HFFc6 (cell line): ENCODE results near the gene AGMO. TPM values are rescaled to one million over a fixed set of nuclear protein-coding genes. Genes with fewer than 3 reads are reported as not detected.

Experiments used
- DNase-seq: peaks from one replicate; pipeline ENCODE4 v3.0.0-alpha.2; 2018
- H3K27ac Mint-ChIP-seq: 2 replicates; pipeline ENCODE4 v1.8.0; 2020; ENCODE audit warnings: mild to moderate bottlenecking, mixed read lengths
- H3K27me3 Mint-ChIP-seq: 2 replicates; pipeline ENCODE4 v1.8.0; 2021; ENCODE audit warnings: mild to moderate bottlenecking, moderate library complexity, mixed read lengths; ENCODE audit not compliant: insufficient read depth
- H3K36me3 Mint-ChIP-seq: 2 replicates; pipeline ENCODE4 v1.8.0; 2021; ENCODE audit warnings: low read depth, mixed read lengths
- H3K4me1 Mint-ChIP-seq: 2 replicates; pipeline ENCODE4 v1.8.0; 2020; ENCODE audit warnings: low read depth, mixed read lengths
- H3K4me3 Mint-ChIP-seq: 2 replicates; pipeline ENCODE4 v1.8.0; 2020; ENCODE audit warnings: mild to moderate bottlenecking, moderate library complexity, mixed read lengths
- H3K9me3 Mint-ChIP-seq: 2 replicates; pipeline ENCODE4 v1.8.0; 2020; ENCODE audit warnings: mild to moderate bottlenecking, mixed read lengths
- total RNA-seq, 6 experiments: library from RNA; stranded (reverse); fragmentation: NEBNext Ultra II Directional; extraction: Animal tissue kit (Norgen Biotek cat#: 25700); gene quantifications; 2 replicates in 1 of 6; 3 replicates in 5 of 6; pipeline ENCODE4 v1.2.3, GENCODE V29; 2021
- TF ChIP-seq, protein P1 (sequence below): fragments of 200-600 bp; sonication (generic); IDR thresholded peaks from 2 replicates; pipeline ENCODE4 v1.5.0; 2021; ENCODE audit warnings: antibody characterized with exemption, mild to moderate bottlenecking

AGMO gene
- total RNA-seq, 6 experiments from 2014 or later = 0.07 to 0.09 TPM; not detected in 4

DNA sequence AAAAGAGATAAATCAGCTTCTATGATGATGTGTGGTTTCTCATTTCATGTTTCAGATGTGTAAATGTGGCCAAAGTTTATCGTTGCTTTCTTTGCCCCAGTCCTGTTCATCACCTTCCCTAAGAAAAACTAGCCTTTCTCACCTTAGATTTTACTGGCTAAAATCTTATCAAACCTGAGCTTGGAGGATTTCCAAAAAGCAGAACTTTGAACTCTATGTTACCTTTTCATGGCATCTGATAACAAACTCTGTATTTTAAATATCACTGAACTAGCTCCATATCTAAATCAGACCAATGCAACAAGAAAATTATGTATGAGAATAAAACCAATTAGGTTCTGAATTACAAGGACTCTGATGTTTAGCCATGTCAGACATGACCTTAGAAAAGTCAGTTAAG lies 335.8 kb downstream of the AGMO start:
- no peak overlapping the region for H3K27ac Mint-ChIP-seq
- no peaks in the 10 kb centered on the region for H3K36me3 Mint-ChIP-seq
- peaks cover 3% of the 10 kb centered on the region; the same call in 1 of the 2 replicates for H3K27me3 Mint-ChIP-seq
- H3K4me3 Mint-ChIP-seq = no peak overlapping the region
- no peak for DNase-seq
- H3K9me3 Mint-ChIP-seq = no peaks in the 10 kb centered on the region
- TF ChIP-seq, protein P1, sequence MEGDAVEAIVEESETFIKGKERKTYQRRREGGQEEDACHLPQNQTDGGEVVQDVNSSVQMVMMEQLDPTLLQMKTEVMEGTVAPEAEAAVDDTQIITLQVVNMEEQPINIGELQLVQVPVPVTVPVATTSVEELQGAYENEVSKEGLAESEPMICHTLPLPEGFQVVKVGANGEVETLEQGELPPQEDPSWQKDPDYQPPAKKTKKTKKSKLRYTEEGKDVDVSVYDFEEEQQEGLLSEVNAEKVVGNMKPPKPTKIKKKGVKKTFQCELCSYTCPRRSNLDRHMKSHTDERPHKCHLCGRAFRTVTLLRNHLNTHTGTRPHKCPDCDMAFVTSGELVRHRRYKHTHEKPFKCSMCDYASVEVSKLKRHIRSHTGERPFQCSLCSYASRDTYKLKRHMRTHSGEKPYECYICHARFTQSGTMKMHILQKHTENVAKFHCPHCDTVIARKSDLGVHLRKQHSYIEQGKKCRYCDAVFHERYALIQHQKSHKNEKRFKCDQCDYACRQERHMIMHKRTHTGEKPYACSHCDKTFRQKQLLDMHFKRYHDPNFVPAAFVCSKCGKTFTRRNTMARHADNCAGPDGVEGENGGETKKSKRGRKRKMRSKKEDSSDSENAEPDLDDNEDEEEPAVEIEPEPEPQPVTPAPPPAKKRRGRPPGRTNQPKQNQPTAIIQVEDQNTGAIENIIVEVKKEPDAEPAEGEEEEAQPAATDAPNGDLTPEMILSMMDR = no peak
- no peaks in the 10 kb centered on the region for H3K4me1 Mint-ChIP-seq

DNA sequence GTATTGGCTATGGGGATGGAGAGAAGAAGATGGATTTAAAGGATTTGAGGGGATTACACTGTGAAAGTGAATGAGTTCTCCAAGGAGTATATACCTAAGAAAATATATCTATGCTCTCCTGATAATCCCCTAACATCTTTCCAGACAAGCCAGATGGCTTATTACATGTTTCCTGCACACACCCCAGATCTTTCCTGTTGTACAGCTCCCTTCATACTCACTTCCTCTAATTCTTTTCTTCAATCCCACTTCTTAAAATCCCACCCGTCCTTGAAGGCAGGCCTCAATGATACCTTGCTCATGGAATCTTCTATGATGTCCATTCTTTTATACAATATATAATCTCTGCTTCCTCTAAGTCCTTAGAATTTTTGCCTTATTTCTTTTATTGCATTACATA lies 342.1 kb downstream of the AGMO start:
- H3K27me3 Mint-ChIP-seq = no peaks in the 10 kb centered on the region
- H3K4me3 Mint-ChIP-seq = no peak overlapping the region
- H3K36me3 Mint-ChIP-seq = no peaks in the 10 kb centered on the region
- H3K9me3 Mint-ChIP-seq = no peaks in the 10 kb centered on the region
- H3K4me1 Mint-ChIP-seq = no peaks in the 10 kb centered on the region
- DNase-seq = no peak
- H3K27ac Mint-ChIP-seq = no peak overlapping the region
- TF ChIP-seq, protein P1 = no peak

DNA sequence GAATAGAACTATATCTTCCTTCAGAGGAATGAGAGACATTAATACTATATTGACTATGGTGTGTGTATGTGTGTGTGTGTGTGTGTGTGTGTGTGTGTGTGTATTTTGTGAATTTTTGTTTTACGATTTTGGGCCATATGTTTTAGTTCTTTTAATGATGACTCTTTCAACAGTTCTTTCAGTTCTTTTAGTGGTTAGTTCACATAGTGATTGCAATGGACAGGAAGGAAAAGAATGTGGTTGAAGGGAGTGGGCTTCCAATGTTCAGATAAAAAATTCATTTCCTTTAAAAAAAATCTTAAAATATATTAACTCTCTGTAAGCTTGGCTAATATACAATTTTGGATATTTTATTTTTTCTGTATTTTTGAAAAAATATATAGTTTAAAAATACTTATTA lies 343.6 kb downstream of the AGMO start:
- Mint-ChIP-seq H3K4me1 (no peaks in the 10 kb centered on the region), H3K9me3 (no peaks in the 10 kb centered on the region), H3K4me3 (no peak overlapping the region), H3K27me3 (no peaks in the 10 kb centered on the region), H3K27ac (no peak overlapping the region), H3K36me3 (no peaks in the 10 kb centered on the region)
- TF ChIP-seq, protein P1 = no peak
- DNase-seq = no peak

DNA sequence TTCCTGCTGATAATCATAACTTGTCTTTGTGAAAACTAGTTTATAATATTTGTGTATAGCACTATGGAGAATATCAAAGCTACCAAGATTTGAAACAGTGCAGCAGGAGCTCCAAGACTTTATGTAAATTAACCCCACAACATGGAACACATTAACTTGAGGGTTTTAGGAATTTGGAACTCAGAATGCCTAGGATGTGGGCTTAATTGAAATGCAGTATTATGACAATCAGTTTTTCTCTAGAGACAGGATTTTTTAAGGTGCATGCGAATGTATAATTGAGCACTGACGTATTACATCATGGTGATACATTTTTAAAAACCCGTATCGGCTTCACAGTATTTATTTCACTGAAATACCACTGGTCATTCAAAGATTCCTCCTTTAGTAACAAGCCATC lies 346.2 kb downstream of the AGMO start:
- Mint-ChIP-seq H3K4me3 (no peak overlapping the region), H3K9me3 (no peaks in the 10 kb centered on the region), H3K27ac (no peak overlapping the region), H3K36me3 (no peaks in the 10 kb centered on the region), H3K27me3 (no peaks in the 10 kb centered on the region), H3K4me1 (no peaks in the 10 kb centered on the region)
- TF ChIP-seq, protein P1 = no peak
- no peak for DNase-seq

DNA sequence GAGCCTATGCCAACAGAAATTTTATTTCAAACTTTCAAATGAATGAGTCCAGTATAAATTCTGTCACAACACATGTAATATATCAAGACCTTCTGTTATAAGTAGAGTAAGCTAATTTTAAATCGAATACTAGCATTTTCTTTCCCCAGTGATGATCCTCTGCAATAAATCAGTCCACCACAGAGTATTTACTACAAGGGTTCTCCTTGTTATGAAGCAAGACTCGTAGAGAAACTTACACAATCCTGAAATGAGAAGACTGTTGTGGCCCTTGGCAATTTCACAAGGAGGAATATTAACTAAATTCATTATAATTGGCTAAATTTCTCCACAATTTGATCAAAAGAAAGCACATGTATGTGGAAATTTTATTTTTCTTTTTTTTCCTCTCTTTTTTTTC lies 346.8 kb downstream of the AGMO start:
- H3K27me3 Mint-ChIP-seq = no peaks in the 10 kb centered on the region
- TF ChIP-seq, protein P1 = no peak
- no peaks in the 10 kb centered on the region for H3K36me3 Mint-ChIP-seq
- no peak overlapping the region for H3K27ac Mint-ChIP-seq
- H3K4me3 Mint-ChIP-seq = no peak overlapping the region
- DNase-seq = no peak
- no peaks in the 10 kb centered on the region for H3K9me3 Mint-ChIP-seq
- no peaks in the 10 kb centered on the region for H3K4me1 Mint-ChIP-seq

DNA sequence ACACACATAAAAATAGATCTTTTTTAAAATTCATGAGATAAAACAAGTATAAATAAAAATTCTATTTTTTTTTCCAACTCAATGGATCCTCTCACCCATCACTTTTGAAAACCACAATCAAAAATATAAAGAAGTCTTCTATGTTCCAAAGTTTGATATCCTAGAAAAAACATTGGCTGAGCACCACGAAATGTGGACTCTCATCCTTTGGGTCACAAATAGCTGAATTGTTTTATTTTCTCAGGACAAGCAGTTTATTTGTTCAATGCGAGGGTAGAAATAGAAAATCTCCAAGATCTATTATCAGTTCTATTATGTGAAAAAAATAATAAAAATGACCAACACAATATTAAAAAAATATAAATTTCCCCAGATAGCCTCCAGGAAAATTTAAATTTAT lies 348.7 kb downstream of the AGMO start:
- Mint-ChIP-seq H3K9me3 (no peaks in the 10 kb centered on the region), H3K4me3 (no peak overlapping the region), H3K27me3 (no peaks in the 10 kb centered on the region; the same call in 1 of the 2 replicates), H3K4me1 (no peaks in the 10 kb centered on the region), H3K36me3 (no peaks in the 10 kb centered on the region), H3K27ac (no peak overlapping the region)
- no peak for DNase-seq
- TF ChIP-seq, protein P1 = no peak
